ENCODE data around the gene ITPR3. TPM values are rescaled to one million over a fixed set of nuclear protein-coding genes. Genes with fewer than 3 reads are reported as not detected.

ITPR3 gene
- total and polyA plus RNA-seq, 2 donors (not counting 3 experiments of a cell fraction or from before 2014, with no cell fraction given) = 28.8 to 52.2 TPM

DNA sequence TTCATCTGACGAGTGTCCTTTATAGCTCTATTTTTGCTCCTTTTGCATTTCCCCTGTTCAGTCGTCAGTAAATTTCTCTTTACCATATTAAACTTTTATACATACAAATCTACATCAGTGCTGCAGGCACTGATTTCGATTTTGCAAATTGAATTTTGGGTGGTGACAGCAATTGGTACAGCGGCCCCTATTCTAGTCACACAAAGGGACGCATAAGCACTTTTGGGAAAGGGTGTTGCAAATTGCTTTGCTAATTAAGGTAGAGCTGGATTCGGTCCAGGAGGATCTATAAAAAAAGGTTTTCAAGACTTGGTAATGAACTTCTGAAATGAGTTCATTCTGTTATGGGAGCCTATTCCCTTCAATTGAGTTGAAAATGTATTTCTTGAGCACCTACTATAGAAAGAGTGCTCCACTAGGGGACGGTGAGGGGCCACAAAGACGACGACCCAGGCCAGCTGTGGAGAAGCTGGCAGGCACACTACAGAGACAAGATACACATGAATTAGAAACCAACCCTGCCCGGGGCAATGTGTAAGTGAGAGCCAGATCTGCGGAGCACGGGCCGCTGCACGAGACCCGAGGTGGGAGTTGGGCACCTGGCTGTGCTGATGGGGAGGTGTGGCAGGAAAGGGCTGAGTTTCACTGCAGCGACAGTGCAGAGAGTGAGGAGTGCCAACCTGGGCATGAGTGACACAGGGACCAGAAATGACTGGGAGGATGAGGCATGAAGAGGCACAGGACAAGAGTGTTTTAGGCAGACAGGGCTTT, 85.0 kb downstream of the ITPR3 start:
- Histone ChIP-seq H3K9me1 (replicated peaks; ENCODE audit: control insufficient read depth, extremely low read depth, insufficient read depth, low read length) (no peaks in the 10 kb centered on the region), H3K79me2 (ENCODE audit: control insufficient read depth, insufficient read depth, low read length) (peaks cover 23% of the 10 kb centered on the region), H3K36me3 (ENCODE audit: control insufficient read depth in 2 of 2, extremely low read depth in 1 of 2, insufficient read depth in 2 of 2, low read length in 2 of 2) (peaks cover 4 to 5% of the 10 kb centered on the region in 2 experiments), H3K4me1 (ENCODE audit: control insufficient read depth, extremely low read depth, insufficient read depth, low read length) (peaks cover 11% of the 10 kb centered on the region), H3K9me3 (replicated peaks; ENCODE audit: control insufficient read depth, insufficient read depth, low read length) (no peaks in the 10 kb centered on the region), H3K4me2 (ENCODE audit: insufficient read depth, low read length) (no peak overlapping the region), H3K27me3 (ENCODE audit: control insufficient read depth in 2 of 2, insufficient read depth in 2 of 2, low read length in 2 of 2) (no peaks in the 10 kb centered on the region), H2AFZ (ENCODE audit: low read depth, low read length) (no peak overlapping the region), H4K20me1 (replicated peaks; ENCODE audit: control insufficient read depth, extremely low read depth, insufficient read depth, low read length) (no peaks in the 10 kb centered on the region), H3K9ac (replicated peaks; ENCODE audit: extremely low read depth, insufficient read depth, low read length) (no peak overlapping the region), H3K27ac (ENCODE audit: insufficient read depth, low read depth, low read length) (no peak overlapping the region), H3K4me3 (replicated peaks in 1 of 3; ENCODE audit: insufficient read depth in 1 of 3, low read depth in 1 of 3, low read length in 3 of 3) (no peak overlapping the region)
- POLR2A ChIA-PET = no interaction called here
- BruUV-seq (replicated peaks) = no TSS peak
- intact Hi-C loops (cut with micrococcal nuclease) (no loop called here), dilution Hi-C loops (cut with MboI; ENCODE audit: extremely low pct_ligation_motif_present, low sequenced_read_pairs) (no loop called here)
- CTCF ChIA-PET = interaction anchor here (1.3 to 1.9 kb wide), 3 partner anchors 9 to 116 kb away, joined by 5 to 6 read pairs (median 5); no protein-coding TSS in a partner anchor
- no peak for TF ChIP-seq EZH2 (IDR thresholded peaks at IDR 0.05; ENCODE audit: borderline replicate concordance, low read depth, low read length, severe bottlenecking)
- TF ChIP-seq, protein P1, sequence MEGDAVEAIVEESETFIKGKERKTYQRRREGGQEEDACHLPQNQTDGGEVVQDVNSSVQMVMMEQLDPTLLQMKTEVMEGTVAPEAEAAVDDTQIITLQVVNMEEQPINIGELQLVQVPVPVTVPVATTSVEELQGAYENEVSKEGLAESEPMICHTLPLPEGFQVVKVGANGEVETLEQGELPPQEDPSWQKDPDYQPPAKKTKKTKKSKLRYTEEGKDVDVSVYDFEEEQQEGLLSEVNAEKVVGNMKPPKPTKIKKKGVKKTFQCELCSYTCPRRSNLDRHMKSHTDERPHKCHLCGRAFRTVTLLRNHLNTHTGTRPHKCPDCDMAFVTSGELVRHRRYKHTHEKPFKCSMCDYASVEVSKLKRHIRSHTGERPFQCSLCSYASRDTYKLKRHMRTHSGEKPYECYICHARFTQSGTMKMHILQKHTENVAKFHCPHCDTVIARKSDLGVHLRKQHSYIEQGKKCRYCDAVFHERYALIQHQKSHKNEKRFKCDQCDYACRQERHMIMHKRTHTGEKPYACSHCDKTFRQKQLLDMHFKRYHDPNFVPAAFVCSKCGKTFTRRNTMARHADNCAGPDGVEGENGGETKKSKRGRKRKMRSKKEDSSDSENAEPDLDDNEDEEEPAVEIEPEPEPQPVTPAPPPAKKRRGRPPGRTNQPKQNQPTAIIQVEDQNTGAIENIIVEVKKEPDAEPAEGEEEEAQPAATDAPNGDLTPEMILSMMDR (IDR thresholded peaks at IDR 0.05; ENCODE audit: extremely low read depth in 1 of 2, insufficient read depth in 1 of 2, low read depth in 1 of 2, low read length in 2 of 2) = no peak
- no peak for TF ChIP-seq JUN (IDR thresholded peaks at IDR 0.05; ENCODE audit: borderline replicate concordance, insufficient read depth, insufficient read length, low read depth)
- no peak for TF ChIP-seq FOS (IDR thresholded peaks at IDR 0.05; ENCODE audit: borderline replicate concordance, insufficient read depth, low read length)
- TF ChIP-seq, protein P2, sequence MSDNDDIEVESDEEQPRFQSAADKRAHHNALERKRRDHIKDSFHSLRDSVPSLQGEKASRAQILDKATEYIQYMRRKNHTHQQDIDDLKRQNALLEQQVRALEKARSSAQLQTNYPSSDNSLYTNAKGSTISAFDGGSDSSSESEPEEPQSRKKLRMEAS (IDR thresholded peaks at IDR 0.05; ENCODE audit: insufficient read depth, insufficient read length) = no peak
- TF ChIP-seq POLR2AphosphoS5 (IDR thresholded peaks at IDR 0.05; ENCODE audit: insufficient read depth, low read depth, low read length) = no peak
- TF ChIP-seq GATA2 (IDR thresholded peaks at IDR 0.05; ENCODE audit: insufficient read depth, insufficient read length, low read depth, low read length) = no peak
- TF ChIP-seq MYC (IDR thresholded peaks at IDR 0.05; ENCODE audit: low read depth, low read length) = no peak
- no peak for TF ChIP-seq POLR2A (IDR thresholded peaks at IDR 0.05; ENCODE audit: low read depth, low read length)
- no peak for DNase-seq (ENCODE audit: low read depth, low spot score)
- no peak for FAIRE-seq

Data from endothelial cell of umbilical vein (primary cell).